ENCODE results near the gene SIL1. TPM values are rescaled to one million over a fixed set of nuclear protein-coding genes. Genes with fewer than 3 reads are reported as not detected.
"Not testable (repeated sequence)": the region's sequence is repeated elsewhere in the genome, so short reads cannot be mapped to it uniquely, and the experiment has no call there.

SIL1 gene
- polyA plus RNA-seq, 3 donors = 52.1 to 59.7 (median 52.6) TPM

DNA sequence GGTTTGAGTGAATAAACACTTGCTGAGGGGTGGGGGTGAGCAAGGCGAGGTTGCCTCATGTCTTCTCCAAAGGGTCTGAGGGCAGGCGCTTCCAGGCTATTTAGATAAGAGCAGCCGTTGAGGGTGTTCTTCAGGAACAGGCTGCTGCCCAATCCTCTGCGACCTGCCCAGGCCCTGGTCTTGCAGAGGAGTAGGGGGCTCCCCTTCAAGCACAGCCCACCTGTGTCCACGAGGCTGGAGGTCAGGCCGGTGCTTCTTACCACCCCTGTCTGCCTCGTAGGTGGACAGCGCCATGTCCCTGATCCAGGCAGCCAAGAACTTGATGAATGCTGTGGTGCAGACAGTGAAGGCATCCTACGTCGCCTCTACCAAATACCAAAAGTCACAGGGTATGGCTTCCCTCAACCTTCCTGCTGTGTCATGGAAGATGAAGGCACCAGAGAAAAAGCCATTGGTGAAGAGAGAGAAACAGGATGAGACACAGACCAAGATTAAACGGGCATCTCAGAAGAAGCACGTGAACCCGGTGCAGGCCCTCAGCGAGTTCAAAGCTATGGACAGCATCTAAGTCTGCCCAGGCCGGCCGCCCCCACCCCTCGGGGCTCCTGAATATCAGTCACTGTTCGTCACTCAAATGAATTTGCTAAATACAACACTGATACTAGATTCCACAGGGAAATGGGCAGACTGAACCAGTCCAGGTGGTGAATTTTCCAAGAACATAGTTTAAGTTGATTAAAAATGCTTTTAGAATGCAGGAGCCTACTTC, 264.5 kb downstream of the SIL1 start:
- DNase-seq (ENCODE audit: low read depth in 3 of 3, low spot score in 2 of 3) = no peak

DNA sequence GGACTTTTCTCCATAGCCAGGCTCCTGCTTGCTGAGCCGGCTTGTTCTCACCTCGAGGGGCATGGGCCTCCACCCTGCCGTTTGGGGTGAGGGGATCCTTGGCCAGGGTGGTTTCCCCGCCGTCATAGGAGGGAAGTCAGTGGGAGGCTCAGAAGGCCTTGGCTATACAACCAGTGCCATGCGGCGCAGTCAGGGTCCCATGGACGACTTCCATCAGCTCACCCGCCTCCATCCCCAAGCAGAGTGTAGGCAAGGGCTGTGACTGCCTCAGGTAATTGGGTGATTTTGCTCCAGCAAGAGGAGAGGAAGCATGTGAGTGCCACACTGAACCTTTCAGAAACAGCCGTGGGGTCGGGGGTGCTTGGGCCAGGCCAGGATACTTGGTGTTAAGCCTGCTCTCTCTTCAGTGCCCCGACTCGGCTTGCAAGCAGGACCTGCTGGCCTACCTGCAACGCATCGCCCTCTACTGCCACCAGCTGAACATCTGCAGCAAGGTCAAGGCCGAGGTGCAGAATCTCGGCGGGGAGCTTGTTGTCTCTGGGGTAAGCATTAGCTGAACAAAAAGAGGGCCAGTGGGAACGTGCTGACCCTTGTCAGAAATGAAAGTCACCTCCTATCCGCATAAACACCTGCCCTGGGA, 265.9 kb downstream of the SIL1 start:
- no peak for DNase-seq (ENCODE audit: low read depth in 3 of 3, low spot score in 2 of 3)

DNA sequence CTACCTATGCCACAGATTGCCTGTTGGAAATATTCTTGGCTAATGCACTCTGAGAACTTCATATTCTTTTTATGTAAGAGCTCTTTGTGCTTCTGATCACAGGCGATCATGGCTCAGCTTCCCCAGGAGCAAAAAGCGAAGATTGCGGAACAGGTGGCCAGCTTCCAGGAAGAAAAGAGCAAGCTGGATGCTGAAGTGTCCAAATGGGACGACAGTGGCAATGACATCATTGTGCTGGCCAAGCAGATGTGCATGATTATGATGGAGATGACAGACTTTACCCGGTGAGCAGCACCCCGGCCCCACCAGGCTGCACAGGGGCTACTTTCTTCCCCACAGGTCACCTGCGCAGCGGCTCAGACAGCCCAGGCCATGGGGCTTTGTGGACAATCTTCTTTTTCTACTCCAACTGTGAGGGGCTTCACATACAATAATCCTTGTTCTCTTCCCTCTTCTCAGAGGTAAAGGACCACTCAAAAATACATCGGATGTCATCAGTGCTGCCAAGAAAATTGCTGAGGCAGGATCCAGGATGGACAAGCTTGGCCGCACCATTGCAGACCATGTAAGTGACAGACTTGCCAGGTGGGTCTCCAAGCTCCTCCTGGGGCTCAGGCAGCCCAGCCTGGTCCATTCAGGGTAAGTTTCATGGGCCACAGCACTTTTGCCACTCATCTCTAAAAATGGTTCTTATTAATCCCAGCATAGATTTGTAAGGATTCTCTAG, 267.6 kb downstream of the SIL1 start:
- no peak for DNase-seq (ENCODE audit: low read depth in 3 of 3, low spot score in 2 of 3)

DNA sequence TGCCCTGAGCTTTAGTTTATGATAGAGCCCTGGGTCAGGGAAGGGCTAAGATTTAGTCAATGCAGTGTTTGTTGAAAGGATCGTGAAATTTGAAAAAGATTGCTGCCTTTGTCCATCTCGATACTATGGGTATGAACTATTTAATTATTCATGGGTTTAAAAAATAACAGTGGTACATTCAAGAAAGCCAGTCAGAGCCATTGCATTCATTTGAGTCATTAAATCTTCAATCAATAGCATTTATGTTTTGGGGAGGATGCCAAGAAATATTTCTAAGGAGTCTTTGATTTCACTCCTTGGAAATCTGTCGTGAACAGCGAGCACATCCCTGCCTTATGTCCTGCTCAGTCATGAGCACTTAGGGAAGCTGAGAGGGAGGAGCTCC, 268.6 kb downstream of the SIL1 start:
- no peak for DNase-seq (ENCODE audit: low read depth in 3 of 3, low spot score in 2 of 3)

DNA sequence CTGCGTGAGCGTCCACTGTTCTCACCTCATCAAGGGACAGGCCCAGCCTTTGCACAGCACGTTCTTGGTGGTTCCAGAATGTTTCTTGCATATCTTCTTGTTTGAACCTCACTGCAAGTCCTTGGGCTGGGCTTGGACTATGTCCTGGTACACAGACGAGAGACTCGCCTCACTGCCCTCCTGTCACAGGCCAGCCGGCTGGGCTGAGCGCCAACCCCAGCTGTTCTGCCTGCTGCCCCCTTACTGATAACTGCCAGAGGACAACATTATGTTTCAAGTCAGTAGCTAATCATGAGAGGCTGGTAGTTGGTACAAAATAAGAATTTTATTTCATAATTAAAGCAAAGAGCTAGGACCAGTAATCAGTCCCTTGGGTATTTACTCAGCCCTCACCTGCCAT, 270.2 kb downstream of the SIL1 start:
- DNase-seq (ENCODE audit: low read depth in 3 of 3, low spot score in 2 of 3) = no peak

DNA sequence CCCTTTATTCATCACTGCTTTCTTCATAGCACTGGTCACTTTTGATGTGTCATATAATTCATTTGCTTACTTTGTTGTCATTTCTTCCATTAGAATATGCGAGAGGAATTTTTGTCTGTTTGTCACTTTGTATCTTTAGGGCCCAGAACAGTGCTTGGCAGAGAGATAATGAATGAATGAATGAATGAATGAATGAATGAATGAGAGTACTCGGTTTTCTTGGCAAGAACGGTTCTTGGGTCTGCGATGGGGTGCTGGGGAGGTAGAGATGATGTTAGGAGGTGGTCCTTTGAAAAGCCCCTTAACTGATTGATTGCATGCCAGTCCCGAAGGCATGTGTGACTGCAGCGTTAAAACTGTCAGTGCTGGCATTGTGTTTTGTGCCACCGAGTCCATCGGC, 270.6 kb downstream of the SIL1 start:
- no peak for DNase-seq (ENCODE audit: low read depth in 3 of 3, low spot score in 2 of 3)

DNA sequence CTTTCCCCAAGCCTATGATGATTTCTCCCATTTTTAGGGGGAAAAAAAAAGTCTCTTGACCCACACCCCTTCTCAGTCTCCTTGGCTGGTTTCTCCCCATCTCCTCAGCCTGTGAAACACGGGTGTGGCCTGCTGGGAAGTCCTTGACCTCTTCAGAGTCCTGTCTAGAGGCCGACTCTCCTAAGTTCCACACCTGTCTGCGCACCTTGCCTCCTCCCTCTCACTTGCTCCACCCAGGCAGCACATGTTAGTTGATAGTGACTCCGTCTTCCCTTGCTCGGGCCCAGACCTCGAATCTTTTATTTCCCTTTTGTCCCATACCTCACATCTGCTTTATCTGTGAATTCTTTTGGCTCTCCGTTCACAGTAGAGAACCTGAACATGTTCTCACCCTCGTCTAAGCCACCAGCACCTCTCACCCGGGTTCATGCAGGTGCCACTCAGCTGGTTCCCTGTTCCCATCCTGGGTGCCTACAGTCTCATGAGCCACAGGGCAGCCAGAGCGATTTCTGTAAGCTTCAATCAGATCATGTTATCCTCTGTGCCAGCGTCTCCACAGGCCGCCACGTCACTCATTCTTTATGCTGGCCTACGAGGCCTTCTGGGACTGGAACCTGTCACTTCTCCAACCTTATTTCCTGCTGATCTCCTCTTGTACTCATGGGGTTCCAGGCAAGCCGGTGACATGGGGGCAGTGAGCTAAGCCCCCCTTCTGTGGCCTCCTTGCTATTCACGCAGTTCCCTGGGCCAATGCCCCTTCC, 271.3 kb downstream of the SIL1 start:
- DNase-seq (ENCODE audit: low read depth in 3 of 3, low spot score in 2 of 3) = no peak

DNA sequence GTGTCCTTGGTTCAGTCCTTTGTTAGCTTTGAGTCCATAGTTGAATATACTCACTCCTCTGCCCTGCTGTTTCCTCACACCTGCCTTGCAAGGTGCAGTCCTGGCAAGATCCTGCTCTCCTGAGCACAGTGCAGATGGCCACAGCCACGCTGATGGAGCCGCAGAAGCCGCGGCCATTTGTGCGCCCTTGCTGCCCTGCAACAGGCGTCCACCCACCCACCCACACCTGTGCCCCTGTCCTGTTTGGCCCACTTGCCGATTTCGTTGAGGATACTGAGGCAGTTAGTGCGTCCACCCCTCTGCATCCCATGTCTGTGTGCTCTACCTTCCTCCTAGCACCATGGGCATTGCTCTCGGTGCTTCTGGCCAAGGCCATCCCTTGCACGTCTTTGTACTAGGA, 271.9 kb downstream of the SIL1 start:
- DNase-seq (ENCODE audit: low read depth in 3 of 3, low spot score in 2 of 3) = no peak

DNA sequence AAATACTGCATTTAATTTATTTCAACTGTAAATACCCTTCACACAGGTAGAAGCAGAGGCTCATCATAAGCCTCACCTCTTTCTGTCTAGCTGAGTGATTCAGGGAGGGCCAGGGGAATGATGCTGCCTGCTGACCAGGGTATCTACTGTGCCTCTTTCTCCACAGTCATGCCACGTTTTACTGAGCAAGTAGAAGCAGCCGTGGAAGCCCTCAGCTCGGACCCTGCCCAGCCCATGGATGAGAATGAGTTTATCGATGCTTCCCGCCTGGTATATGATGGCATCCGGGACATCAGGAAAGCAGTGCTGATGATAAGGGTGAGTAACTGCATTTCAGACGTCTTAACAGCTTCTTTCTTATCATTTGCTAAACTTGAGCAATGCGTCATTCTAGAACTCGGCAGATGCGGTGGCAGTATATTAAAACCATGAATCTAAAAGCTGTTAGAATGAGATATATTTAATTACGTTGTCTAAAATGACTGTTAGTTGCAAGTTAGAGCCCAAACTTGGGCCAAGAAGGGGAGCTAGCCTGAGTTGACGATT, 273.0 kb downstream of the SIL1 start:
- DNase-seq (ENCODE audit: low read depth in 3 of 3, low spot score in 2 of 3) = no peak

DNA sequence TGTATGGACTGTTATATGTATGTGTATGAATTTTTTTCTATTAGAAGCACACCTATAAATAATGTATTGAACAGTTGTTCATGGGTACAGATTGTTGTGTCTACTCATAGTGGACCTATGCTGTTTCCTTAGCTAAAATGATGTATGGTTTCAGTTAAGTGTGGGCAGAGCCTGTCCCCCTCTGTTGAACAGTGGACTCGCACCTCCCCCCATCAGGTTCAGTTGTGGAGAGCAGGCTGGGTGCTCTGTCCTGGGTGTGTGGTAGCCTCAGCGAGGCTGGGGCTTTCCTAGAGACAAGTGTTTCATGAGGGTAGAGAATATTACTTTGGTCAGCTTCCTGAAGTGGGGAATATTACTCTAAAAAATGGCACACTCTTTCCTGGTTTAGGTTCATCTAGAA, 275.7 kb downstream of the SIL1 start:
- DNase-seq (ENCODE audit: low read depth in 3 of 3, low spot score in 2 of 3) = no peak

DNA sequence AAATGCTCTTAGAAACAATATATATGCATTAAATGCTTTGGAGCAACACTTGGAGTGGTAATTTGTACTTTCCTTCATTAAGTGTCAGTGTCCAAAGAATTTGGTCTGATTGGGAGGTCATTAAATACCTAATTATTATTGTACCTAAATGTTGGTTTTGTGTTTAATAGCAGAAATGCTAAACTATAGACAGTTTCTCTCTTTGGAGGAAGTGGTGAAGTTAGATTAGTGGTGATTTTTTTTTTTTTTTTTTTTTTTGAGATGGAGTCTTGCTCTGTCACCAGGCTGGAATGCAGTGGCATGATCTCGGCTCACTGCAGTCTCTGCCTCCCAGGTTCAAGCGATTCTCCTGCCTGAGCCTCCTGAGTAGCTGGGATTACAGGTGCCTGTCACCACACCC, 276.8 kb downstream of the SIL1 start:
- not testable (repeated sequence) for DNase-seq (ENCODE audit: low read depth in 3 of 3, low spot score in 2 of 3)

DNA sequence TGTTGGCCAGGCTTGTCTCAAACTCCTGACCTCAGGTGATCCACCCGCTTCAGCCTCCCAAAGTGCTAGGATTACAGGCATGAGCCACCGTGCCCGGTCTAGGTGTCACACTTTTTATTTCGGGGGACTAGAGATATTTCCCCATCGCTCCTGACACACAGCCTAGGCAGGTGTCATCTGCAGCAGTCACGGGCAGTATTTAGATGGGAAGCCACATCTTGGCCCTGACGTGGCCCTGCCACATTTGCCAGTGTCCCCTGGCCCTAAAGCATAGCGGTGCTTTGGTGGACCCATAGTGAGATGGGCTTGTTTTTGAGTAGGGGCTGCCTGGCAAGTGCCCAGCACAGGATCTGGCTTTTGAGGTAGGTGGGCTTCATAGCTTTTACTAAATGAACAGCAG, 278.0 kb downstream of the SIL1 start:
- no peak for DNase-seq (ENCODE audit: low read depth in 3 of 3, low spot score in 2 of 3)

DNA sequence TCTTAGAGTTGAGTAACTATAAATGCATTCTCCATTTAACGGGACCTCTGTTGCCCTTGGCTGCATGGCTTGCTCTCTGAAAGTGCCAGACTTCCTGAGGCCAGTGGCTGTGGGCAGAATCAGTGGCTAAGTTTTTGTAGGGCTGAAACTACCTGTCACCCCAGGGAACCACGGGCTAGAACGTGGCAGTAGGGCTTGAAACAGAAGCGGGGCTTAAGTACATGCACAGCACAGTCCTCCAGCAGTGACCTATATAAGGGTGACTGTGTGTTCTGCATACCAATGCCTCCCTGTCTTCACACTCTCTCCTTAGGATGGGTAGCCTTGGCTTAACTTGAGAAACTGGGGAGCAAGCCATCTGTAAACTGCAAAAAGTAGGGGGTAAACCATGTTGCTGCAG, 279.5 kb downstream of the SIL1 start:
- no peak for DNase-seq (ENCODE audit: low read depth in 3 of 3, low spot score in 2 of 3)

DNA sequence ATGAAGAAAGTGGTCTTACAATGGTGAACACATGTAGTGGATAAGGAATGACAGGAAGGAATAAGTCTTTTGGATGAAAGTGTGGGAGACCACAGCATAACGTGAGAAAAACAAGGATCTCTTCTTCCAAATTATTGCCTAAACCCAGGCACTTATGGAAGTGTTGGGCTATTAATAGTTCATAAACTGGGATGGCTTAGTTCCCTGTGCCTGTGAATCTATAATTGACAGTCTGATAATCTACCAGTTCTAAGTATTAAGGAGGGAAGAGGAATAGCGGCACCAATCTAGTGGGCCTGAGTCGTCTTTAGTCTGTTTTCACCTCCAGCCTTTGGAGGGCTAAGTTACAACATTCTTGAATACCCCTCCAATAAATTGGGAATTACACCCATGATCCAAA, 283.8 kb downstream of the SIL1 start:
- DNase-seq (ENCODE audit: low read depth in 3 of 3, low spot score in 2 of 3) = no peak

DNA sequence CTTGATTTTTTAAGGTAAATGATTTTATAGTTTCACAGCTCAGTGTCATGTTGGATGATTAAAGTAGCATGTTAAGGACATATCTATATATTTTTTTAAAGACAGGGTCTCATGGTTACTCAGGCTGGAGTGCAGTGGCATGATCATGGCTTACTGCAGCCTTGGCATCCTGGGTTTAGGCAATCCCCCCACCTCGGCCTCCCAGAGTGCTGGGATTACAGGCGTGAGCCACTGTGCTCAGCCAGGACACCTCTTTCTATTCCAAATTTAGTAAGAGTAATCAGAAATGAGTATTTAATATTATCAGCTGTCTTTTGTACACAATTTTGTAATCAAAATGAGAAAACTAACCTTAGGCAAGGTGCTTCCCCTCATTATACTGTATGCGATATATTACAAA, 284.4 kb downstream of the SIL1 start:
- DNase-seq (ENCODE audit: low read depth in 3 of 3, low spot score in 2 of 3) = no peak

DNA sequence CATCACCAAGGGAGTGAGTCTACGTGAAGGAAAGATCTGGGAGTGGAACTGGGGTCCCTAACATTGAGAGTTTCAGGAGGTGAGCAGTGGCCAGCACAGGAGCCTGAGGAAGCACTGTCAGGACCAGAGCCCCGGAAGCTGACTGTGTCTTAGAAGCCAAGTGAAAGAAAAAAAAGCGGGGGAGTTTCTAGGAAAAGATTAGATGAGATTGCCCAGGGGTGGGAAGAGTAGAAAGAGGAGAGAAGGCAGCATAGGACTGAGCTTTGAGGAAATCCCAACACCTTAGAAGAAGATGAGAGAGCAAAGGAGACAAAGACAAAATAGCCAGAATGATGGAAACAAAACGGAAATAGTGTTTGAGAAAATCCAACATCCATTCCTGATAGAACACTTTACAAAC, 286.1 kb downstream of the SIL1 start:
- DNase-seq (ENCODE audit: low read depth in 3 of 3, low spot score in 2 of 3) = no peak

DNA sequence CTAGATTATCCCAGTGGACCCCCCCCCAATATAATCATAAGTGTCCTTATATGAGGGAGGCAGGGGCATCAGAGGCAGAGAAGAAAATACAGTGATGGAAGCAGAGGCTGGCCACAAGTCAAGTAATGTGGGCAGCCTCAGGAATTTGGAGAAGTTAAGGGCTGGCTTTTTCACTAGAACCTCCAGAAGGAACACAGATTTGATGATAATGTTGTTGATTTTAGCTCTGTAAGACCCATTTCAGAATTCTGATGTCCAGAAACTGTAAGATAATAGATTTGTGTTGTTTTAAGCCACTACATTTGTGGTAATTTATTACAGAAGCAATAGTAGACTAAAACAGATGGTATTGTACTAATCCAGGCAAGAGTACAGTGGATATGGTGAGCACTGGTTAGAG, 286.7 kb downstream of the SIL1 start:
- no peak for DNase-seq (ENCODE audit: low read depth in 3 of 3, low spot score in 2 of 3)

DNA sequence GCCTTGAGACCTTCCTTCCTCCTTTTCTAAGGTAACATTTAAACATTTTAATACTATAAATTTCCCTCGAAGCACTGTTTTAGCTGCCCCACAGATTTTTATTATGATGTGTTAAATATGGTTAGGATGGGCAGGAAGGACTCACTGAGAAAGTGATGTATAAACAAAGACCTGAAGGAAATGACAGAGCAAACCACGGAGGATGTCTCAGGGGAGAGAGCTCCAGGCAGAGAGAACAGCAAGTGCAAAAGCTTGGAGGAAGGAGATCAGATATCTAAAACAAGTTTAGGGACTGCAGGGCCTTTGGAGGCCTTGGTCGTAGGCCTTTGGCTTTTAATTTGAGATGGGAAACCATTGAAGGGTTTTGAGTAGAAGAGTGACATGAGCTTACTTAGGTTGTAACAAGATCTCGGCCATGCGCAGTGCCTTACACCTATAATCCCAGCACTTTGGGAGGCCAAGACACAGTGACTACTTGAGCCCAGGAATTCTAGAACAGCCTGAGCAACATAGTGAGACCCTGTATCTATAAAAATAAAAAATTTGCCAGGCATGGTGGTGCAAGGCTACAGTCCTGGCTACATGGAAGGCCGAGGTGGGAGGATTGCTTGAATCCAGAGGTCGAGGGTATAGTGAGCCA, 287.5 kb downstream of the SIL1 start:
- no peak for DNase-seq (ENCODE audit: low read depth in 3 of 3, low spot score in 2 of 3)

DNA sequence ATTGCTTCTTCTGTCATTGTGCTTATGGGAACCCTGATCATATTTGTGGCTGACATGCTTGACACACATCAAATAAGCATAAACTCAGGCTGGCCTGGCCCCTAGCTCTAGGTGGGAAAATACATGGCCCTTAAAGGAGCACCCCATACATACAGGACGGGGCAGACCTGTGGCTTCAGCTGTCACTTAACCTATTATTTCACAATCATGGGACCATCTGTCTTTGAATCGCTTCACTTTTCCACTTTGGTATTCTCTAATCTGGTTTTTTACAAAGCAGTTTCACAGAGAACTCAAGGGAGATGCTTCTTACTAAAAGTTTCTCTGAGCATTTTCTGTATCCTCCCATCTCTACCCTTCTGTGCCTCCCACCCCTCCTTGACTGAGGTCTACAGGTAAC, 288.4 kb downstream of the SIL1 start:
- DNase-seq (ENCODE audit: low read depth in 3 of 3, low spot score in 2 of 3) = no peak

DNA sequence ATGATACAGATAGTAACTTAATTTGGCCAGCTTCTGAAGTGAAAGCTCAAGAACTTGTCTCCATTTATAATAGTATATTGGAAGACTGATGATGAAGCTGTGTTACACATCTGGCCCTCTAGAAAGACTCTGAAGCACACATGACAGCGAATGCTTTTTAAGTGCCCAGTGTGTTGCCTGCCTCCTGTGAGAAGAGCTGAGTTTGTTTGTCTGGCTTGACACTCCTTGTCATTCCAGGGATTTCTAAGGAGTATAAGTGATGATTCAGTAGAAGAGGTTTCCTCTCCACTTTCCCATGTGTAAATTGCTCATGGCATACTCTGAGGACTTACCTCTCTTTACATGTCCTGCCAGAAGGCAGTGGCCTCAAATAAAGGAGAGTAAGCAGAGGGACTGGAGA, 292.6 kb downstream of the SIL1 start:
- DNase-seq (ENCODE audit: low read depth in 3 of 3, low spot score in 2 of 3) = no peak
